NB4 (cell line): ENCODE measurements around the gene SMG1.

Experiments used
- DNase-seq: peaks from one replicate; pipeline ENCODE4 v3.0.0; 2010; ENCODE audit warnings: low read depth
- H3K4me3 ChIP-seq: one replicate; pipeline ENCODE4 v1.5.1; 2011; ENCODE audit warnings: mild to moderate bottlenecking, low read depth, low read length, moderate library complexity
- MYC ChIP-seq: IDR thresholded peaks from 2 replicates; pipeline ENCODE4 v1.6.1; 2011; ENCODE audit warnings: low read depth, low read length
- POLR2A ChIP-seq: IDR thresholded peaks from 2 replicates; pipeline ENCODE4 v1.6.1; 2011; ENCODE audit warnings: mild to moderate bottlenecking; ENCODE audit not compliant: insufficient read length; ENCODE audit errors: extremely low read depth
- TF ChIP-seq, protein P1 (sequence below): IDR thresholded peaks from 2 replicates; pipeline ENCODE4 v1.6.1; 2011; ENCODE audit warnings: low read depth, low read length
- TF ChIP-seq, protein P2 (sequence below): IDR thresholded peaks from one replicate; pipeline ENCODE4 v1.5.1; 2012; ENCODE audit warnings: low read depth, low read length

SMG1 gene

DNA sequence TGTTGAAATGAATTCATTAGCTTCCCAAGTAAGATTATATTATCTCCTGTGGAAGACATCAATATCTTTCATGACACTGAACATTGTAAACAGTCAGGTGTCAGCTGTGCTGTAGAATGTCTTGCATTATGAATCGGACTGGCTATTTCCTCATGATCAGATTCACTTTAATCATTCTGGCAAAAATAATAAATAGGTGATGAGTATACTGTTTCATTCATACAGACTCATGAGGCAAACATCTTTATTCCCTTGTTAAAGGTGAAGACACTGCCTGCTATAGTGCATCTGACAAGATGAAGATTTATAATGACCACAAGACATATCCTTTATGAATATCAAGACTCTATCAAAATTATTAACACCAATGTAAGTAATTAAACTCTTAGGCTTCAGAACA lies 73.6 kb downstream of the SMG1 start:
- no peak for TF ChIP-seq POLR2A
- TF ChIP-seq, protein P1, sequence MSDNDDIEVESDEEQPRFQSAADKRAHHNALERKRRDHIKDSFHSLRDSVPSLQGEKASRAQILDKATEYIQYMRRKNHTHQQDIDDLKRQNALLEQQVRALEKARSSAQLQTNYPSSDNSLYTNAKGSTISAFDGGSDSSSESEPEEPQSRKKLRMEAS: no peak
- H3K4me3 ChIP-seq: no peak overlapping the region
- DNase-seq: no peak

DNA sequence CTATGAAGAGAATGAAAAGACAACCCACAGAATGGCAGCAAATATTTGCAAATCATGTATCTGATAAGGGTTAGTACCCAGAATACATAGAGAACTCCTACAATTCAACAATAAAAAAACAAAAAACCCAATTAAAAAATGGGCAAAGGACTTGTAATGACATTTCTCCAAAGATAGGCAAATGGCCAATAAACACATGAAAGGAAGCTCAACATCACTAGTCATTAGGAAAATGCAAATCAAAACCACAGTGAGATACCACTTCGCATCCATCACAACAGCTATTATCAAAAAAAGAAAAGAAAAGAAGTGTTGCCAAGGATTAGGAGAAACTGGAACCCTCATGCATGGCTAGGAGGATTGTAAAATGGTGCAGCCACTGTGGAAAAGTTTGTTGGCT lies 79.8 kb downstream of the SMG1 start:
- H3K4me3 ChIP-seq: no peak overlapping the region
- no peak for DNase-seq
- TF ChIP-seq, protein P2, sequence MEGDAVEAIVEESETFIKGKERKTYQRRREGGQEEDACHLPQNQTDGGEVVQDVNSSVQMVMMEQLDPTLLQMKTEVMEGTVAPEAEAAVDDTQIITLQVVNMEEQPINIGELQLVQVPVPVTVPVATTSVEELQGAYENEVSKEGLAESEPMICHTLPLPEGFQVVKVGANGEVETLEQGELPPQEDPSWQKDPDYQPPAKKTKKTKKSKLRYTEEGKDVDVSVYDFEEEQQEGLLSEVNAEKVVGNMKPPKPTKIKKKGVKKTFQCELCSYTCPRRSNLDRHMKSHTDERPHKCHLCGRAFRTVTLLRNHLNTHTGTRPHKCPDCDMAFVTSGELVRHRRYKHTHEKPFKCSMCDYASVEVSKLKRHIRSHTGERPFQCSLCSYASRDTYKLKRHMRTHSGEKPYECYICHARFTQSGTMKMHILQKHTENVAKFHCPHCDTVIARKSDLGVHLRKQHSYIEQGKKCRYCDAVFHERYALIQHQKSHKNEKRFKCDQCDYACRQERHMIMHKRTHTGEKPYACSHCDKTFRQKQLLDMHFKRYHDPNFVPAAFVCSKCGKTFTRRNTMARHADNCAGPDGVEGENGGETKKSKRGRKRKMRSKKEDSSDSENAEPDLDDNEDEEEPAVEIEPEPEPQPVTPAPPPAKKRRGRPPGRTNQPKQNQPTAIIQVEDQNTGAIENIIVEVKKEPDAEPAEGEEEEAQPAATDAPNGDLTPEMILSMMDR: no peak
- no peak for TF ChIP-seq MYC

DNA sequence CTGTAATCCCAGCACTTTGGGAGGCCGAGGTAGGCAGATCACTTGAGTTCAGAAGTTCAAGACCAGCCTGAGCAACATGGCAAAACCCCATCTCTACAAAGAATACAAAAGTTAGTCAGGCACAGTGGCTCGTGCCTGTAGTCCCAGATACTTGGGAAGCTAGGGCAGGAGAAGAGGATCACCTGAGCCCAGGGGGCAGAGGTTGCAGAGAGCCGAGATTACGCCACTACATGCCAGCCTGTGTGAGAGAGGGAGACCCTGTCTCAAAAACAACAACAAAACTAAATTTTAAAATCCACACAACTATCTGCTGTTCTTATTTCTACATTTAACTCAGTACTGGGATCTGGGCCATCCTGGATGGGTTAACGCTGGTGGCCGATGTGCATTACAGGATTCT lies 83.6 kb downstream of the SMG1 start:
- TF ChIP-seq POLR2A (no peak), MYC (no peak)
- TF ChIP-seq, protein P2: no peak
- TF ChIP-seq, protein P1: no peak
- no peak for DNase-seq
- no peak overlapping the region for H3K4me3 ChIP-seq

GRCh38 chr16:18841833-18842525 lies 84.2 kb downstream of the SMG1 start:
- H3K4me3 ChIP-seq: no peak overlapping the region
- no peak for DNase-seq
- TF ChIP-seq MYC: no peak
- TF ChIP-seq, protein P1: no peak
- TF ChIP-seq, protein P2: no peak
- TF ChIP-seq POLR2A: no peak

DNA sequence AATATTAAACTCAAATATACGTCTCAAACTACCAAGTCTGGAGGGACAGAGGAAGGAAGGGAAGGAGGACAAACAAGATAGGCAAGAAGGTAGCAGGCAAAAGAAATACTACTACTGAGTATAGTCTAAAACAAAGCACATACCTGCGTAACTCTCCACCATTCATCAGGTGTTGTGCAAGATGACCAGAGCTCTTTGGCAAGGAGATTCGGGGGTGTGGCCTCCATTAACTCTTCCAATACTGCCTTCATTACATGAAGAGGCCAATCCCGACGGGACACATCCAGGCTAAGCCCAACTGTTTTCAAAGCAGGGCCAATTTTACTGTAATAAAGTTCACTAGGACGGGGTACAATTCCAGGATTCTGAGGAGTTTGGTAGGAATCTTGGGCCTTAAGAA lies 86.7 kb downstream of the SMG1 start:
- H3K4me3 ChIP-seq: no peak overlapping the region
- TF ChIP-seq POLR2A: no peak
- TF ChIP-seq, protein P1: no peak
- TF ChIP-seq MYC: no peak
- TF ChIP-seq, protein P2: no peak
- no peak for DNase-seq

- no peak overlapping the region for H3K4me3 ChIP-seq
- no peak for DNase-seq
- TF ChIP-seq, protein P2: no peak
- TF ChIP-seq, protein P1: no peak
- no peak for TF ChIP-seq MYC
- TF ChIP-seq POLR2A: no peak
These were observed 89.5 kb downstream of the SMG1 start for GRCh38 chr16:18836702-18837101.
